ENCODE results near the gene KCNH4.
A peak's percentile ranks its signal among the peaks of the same experiment; 100 is the strongest.

KCNH4 gene

GRCh38 chr17:42180922-42181850, at the start of gene KCNH4 (continued):
- TF ChIP-seq ZBTB26 (tag by site-specific recombination; optimal IDR thresholded peaks at IDR 0.05) = peak; percentile 18
- TF ChIP-seq RBAK (tag by site-specific recombination; IDR thresholded peaks at IDR 0.05) = no peak

GRCh38 chr17:42230225-42230624, 49.3 kb upstream of the KCNH4 start:
- no peaks in the 10 kb centered on the region for H3K9me3 ChIP-seq (ENCODE audit: control insufficient read depth, insufficient read depth, low read depth, low read length)
- H3K4me3 ChIP-seq (ENCODE audit: low read depth, low read length) = no peak overlapping the region
- peaks cover 2% of the 10 kb centered on the region; the same call in 1 of the 2 replicates for H3K4me1 ChIP-seq (ENCODE audit: control insufficient read depth, insufficient read depth, low read length)
- peaks cover 3 to 4% of the 10 kb centered on the region in 2 experiments; a peak in 2 of 3 replicates for H3K36me3 ChIP-seq (ENCODE audit: control insufficient read depth in 2 of 2, insufficient read depth in 1 of 2, low read length in 2 of 2)
- no peak overlapping the region for H3K27ac ChIP-seq (ENCODE audit: extremely low read depth, low read depth, low read length)
- ChIA-PET CTCF (interaction anchor here (0.6 to 1.7 kb wide), 5 partner anchors 8 to 92 kb away, joined by 3 to 10 read pairs (median 3); no protein-coding TSS in a partner anchor), POLR2A (interaction anchor here (0.6 kb wide), 1 partner anchor 214 kb away, joined by 4 read pairs; no protein-coding TSS in a partner anchor)
- TF ChIP-seq ZIC2 (tag by site-specific recombination; IDR thresholded peaks at IDR 0.05) = no peak
- TF ChIP-seq ZNF391 (tag by site-specific recombination; IDR thresholded peaks at IDR 0.05; ENCODE audit: borderline replicate concordance, low read depth) = no peak

GRCh38 chr17:42227849-42228700, 47.1 kb upstream of the KCNH4 start:
- ChIA-PET POLR2A (interaction anchor here (0.6 kb wide), 1 partner anchor 56 kb away, joined by 5 read pairs; no protein-coding TSS in a partner anchor), CTCF (interaction anchor here (0.6 to 1.4 kb wide), 4 partner anchors 23 to 108 kb away, joined by 3 to 5 read pairs (median 4); no protein-coding TSS in a partner anchor)
- Histone ChIP-seq H3K4me3 (ENCODE audit: low read depth, low read length) (no peak overlapping the region), H3K27ac (ENCODE audit: extremely low read depth, low read depth, low read length) (no peak overlapping the region), H3K9me3 (ENCODE audit: control insufficient read depth, insufficient read depth, low read depth, low read length) (no peaks in the 10 kb centered on the region), H3K4me1 (ENCODE audit: control insufficient read depth, insufficient read depth, low read length) (peaks cover 2% of the 10 kb centered on the region; the same call in 1 of the 2 replicates), H3K36me3 (ENCODE audit: control insufficient read depth in 2 of 2, insufficient read depth in 1 of 2, low read length in 2 of 2) (peaks cover 7 to 19% of the 10 kb centered on the region in 2 experiments; a peak in 2 of 3 replicates)
- TF ChIP-seq ZBTB11 (tag by site-specific recombination; conservative IDR thresholded peaks at IDR 0.05; ENCODE audit: low read depth) = no peak
- no peak for TF ChIP-seq HIC1 (tag by site-specific recombination; IDR thresholded peaks at IDR 0.05)
- peak; percentile 41 for TF ChIP-seq ZNF366 (tag by site-specific recombination; conservative IDR thresholded peaks at IDR 0.05)
- TF ChIP-seq SCRT2 (tag by site-specific recombination; IDR thresholded peaks at IDR 0.05) = 0 out of 2 replicates have a peak, but pooled peaks have one; percentile 16
- no peak for TF ChIP-seq ZNF623 (tag by site-specific recombination; IDR thresholded peaks at IDR 0.05)
- TF ChIP-seq ZNF580 (tag by site-specific recombination; IDR thresholded peaks at IDR 0.05) = no peak
